ENCODE measurements around the gene SORCS2. TPM values are rescaled to one million over a fixed set of nuclear protein-coding genes. Genes with fewer than 3 reads are reported as not detected.

The SORCS2 gene
- polyA plus RNA-seq, 1 of the 3 experiments (the other 2 are of a cell fraction), result 1.6 TPM

GRCh38 chr4:7320206-7320797, 128.0 kb downstream of the SORCS2 start:
- H3K4me1 ChIP-seq (ENCODE audit: control insufficient read depth in 1 of 2, insufficient read depth in 2 of 2, low read depth in 1 of 2, low read length in 1 of 2), result no peaks in the 10 kb centered on the region; a peak in 1 of 4 replicates
- no peak for DNase-seq
- POLR2A ChIA-PET, result no interaction called here
- no peaks in the 10 kb centered on the region for H3F3A ChIP-seq (replicated peaks; ENCODE audit: insufficient read depth)
- H3K27ac ChIP-seq (ENCODE audit: low read depth in 2 of 2, low read length in 1 of 2), result no peak overlapping the region
- H3K36me3 ChIP-seq (replicated peaks in 1 of 2; ENCODE audit: control insufficient read depth in 1 of 2, insufficient read depth in 2 of 2, low read length in 1 of 2), result no peaks in the 10 kb centered on the region
- no peaks in the 10 kb centered on the region for H3K79me2 ChIP-seq (ENCODE audit: insufficient read depth)
- 16% methylated on average over 5 of the region's 5 CpGs for WGBS (ENCODE audit: low lambda C conversion rate)
- H2AFZ ChIP-seq (ENCODE audit: low read depth), result no peak overlapping the region
- TF ChIP-seq CTCF (IDR thresholded peaks at IDR 0.05) (no peak), TCF12 (IDR thresholded peaks at IDR 0.05) (no peak), TAF1 (IDR thresholded peaks at IDR 0.05; ENCODE audit: borderline replicate concordance, low read depth, low read length) (no peak), RFX5 (IDR thresholded peaks at IDR 0.05; ENCODE audit: low read length) (no peak), CHD2 (IDR thresholded peaks at IDR 0.05; ENCODE audit: low read length, partially characterized antibody) (no peak), MEF2A (IDR thresholded peaks at IDR 0.05; ENCODE audit: borderline replicate concordance, low read depth) (no peak), PBX3 (IDR thresholded peaks at IDR 0.05) (no peak), ELF1 (IDR thresholded peaks at IDR 0.05) (no peak), TEAD4 (IDR thresholded peaks at IDR 0.05; ENCODE audit: borderline replicate concordance, insufficient read depth) (no peak), FOSL2 (IDR thresholded peaks at IDR 0.05; ENCODE audit: borderline replicate concordance, low read depth) (no peak), SMC3 (IDR thresholded peaks at IDR 0.05; ENCODE audit: low read depth, low read length) (no peak), REST (IDR thresholded peaks at IDR 0.05; ENCODE audit: low read depth, low read length) (no peak), NFIC (IDR thresholded peaks at IDR 0.05; ENCODE audit: borderline replicate concordance) (no peak), GATA2 (CRISPR knock-in tag; IDR thresholded peaks at IDR 0.05) (no peak), JUND (IDR thresholded peaks at IDR 0.05) (no peak), RXRA (IDR thresholded peaks at IDR 0.05; ENCODE audit: borderline replicate concordance, low read depth) (no peak), SIN3A (IDR thresholded peaks at IDR 0.05; ENCODE audit: borderline replicate concordance, low read depth, low read length) (no peak), ZBTB33 (IDR thresholded peaks at IDR 0.05; ENCODE audit: borderline replicate concordance, low read depth) (no peak)
- H4K20me1 ChIP-seq (ENCODE audit: insufficient read depth), result no peaks in the 10 kb centered on the region
- no peak overlapping the region for H3K9ac ChIP-seq
- CTCF ChIA-PET, result interaction anchor here (1.2 to 2.1 kb wide), 3 partner anchors 16 to 141 kb away, joined by 3 to 5 read pairs (median 4); no protein-coding TSS in a partner anchor
- no peak overlapping the region for H3K4me3 ChIP-seq (ENCODE audit: low read depth in 2 of 2, low read length in 1 of 2)
- H3K4me2 ChIP-seq, result no peak overlapping the region
- H3K27me3 ChIP-seq (ENCODE audit: insufficient read depth), result no peaks in the 10 kb centered on the region
- 0 out of 2 replicates have a peak, but pooled peaks cover 6% of the 10 kb centered on the region for H3K9me3 ChIP-seq
- H3K9me2 ChIP-seq, result no peaks in the 10 kb centered on the region

Measured in SK-N-SH (cell line).